ENCODE results near the gene HTRA3.

DNA sequence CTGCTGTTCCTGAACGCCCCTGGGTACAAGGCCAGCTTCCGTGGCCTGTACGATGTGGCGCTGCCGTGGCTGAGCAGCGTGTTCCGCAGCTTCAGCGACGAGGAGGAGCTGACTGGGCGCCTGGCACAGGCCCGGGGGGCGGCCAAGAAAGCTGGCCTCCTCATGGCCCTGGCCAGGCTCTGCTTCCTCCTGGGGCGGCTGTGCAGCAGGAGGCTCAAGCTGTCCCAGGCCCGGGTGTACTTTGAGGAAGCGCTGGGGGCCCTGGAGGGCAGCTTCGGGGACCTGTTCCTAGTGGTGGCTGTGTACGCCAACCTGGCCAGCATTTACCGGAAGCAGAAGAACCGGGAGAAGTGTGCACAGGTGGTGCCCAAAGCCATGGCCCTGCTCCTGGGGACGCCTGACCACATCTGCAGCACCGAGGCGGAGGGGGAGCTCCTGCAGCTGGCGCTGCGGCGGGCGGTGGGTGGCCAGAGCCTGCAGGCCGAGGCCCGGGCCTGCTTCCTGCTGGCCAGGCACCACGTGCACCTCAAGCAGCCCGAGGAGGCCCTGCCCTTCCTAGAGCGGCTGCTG, 42.3 kb upstream of the HTRA3 start:
- TF ChIP-seq, protein P1, sequence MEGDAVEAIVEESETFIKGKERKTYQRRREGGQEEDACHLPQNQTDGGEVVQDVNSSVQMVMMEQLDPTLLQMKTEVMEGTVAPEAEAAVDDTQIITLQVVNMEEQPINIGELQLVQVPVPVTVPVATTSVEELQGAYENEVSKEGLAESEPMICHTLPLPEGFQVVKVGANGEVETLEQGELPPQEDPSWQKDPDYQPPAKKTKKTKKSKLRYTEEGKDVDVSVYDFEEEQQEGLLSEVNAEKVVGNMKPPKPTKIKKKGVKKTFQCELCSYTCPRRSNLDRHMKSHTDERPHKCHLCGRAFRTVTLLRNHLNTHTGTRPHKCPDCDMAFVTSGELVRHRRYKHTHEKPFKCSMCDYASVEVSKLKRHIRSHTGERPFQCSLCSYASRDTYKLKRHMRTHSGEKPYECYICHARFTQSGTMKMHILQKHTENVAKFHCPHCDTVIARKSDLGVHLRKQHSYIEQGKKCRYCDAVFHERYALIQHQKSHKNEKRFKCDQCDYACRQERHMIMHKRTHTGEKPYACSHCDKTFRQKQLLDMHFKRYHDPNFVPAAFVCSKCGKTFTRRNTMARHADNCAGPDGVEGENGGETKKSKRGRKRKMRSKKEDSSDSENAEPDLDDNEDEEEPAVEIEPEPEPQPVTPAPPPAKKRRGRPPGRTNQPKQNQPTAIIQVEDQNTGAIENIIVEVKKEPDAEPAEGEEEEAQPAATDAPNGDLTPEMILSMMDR (IDR thresholded peaks at IDR 0.05): no peak
- no peak for TF ChIP-seq EZH2 (IDR thresholded peaks at IDR 0.05)
- TF ChIP-seq EZH2phosphoT487 (IDR thresholded peaks at IDR 0.05): no peak

All from neural progenitor cell (in vitro differentiated cells).